OCI-LY1 (cell line): ENCODE measurements around the gene MNX1.

Experiments
- CTCF ChIP-seq: fragments of 200-600 bp; sonication (generic), shearing (Covaris generic); IDR thresholded peaks from 2 replicates; pipeline ENCODE4 v1.5.1; 2017; ENCODE audit warnings: mild to moderate bottlenecking, antibody characterized with exemption, low read length, moderate library complexity, mixed read lengths
- EZH2 ChIP-seq: fragments of 200-600 bp; sonication (generic), shearing (Covaris generic); IDR thresholded peaks from 2 replicates; pipeline ENCODE4 v1.8.0; 2017; ENCODE audit warnings: borderline replicate concordance, mixed run types, mild to moderate bottlenecking, antibody characterized with exemption, low read length, moderate library complexity, mixed read lengths

- TF ChIP-seq CTCF = no peak
- no peak for TF ChIP-seq EZH2
Observed at GRCh38 chr7:157009170-157009777, 1.2 kb downstream of the MNX1 start.
